DMS79 (cell line): Measurements from ENCODE around the gene TSC22D2.

ENCODE experiments used
- DNase-seq: peaks from one replicate; lab custom pipeline; 2025; lab: John Stamatoyannopoulos, UW

TSC22D2 gene

DNA sequence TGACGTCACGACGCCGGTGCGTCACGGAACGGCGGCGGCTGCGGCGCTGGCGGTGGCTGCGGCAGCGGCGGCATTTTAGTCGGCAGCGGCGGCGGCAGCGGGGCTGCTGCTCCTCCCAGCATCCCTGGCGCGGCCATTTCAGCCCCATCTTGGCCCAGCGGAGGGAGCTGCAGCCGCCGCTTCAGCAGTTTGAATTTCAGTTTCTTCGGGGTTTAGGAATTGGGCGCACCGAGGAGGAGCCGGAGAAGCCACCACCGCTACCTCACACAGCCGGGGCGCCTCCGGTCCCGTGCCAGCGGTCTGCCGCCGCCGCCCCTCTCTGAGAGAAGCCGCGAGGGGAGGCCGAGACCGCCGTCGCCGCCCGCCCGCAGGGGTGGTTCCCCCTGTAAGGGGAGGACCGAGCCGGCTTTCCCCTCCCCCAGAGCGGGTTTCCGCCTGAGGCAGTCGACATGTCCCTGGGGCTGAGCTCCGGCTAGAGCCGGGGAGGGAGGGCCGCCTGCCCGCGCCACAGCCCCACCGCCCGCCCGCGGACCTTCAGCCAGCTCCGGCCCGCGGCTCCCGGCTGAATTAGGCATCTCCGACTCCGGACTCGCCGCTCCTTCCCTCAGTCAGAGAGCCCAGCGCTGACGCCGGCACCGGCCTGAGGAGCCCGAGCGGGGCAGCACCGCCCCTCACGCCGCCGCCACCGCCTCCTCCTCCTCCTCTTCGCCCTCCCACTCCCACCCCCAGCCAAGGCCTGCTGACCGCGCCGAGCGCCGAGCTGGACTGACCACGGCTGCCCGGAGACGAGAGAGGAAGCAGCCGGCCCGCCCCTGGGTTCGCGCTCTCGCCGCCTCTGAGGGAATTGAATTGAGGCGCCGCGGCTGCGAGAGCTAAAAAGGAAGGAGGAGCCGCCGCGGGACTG is at the start of gene TSC22D2:
TSC22D2 (plus strand) TSS at position 78 of the 904 bp plus-strand sequence. CDS start 1,053 bp downstream, outside the sequence.
- peak; percentile 67 for DNase-seq

DNA sequence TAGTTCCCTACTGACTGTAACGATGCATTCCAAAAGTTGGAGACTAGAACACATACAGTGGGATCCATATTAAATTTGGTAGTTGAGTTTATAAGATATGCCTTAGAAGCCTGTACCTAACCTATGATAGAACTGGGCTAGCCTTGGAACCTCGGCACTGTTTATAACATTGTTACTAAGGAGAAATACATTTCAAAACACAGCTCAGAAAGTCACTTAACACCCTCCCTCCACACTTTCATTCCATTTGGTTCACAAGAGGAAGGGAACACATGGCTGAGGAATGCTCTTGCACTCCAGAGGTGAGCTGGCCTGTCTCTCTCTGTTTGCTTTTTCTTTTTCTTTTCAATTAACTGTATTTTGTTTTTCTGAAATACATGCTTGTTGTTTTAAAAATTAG is 48.7 kb upstream of the TSC22D2 start:
- no peak for DNase-seq

DNA sequence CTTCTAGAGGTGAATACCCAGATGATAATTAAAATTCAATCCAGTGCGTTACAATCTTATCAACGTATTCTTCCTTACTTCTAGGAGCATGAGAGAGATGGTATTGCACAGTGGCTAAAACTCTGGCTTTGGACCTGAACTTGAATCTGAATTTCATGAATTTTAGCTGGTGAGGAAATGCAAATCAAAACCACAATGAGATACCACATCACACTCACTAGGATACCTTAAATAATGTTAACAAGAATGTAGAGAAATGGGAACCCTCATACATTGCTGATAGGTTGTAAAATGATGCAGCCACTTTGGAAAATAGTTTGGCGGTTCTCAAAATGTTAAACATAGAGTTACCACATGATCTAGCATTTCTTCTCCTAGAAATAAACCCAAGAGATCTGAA is 47.1 kb upstream of the TSC22D2 start:
- no peak for DNase-seq

DNA sequence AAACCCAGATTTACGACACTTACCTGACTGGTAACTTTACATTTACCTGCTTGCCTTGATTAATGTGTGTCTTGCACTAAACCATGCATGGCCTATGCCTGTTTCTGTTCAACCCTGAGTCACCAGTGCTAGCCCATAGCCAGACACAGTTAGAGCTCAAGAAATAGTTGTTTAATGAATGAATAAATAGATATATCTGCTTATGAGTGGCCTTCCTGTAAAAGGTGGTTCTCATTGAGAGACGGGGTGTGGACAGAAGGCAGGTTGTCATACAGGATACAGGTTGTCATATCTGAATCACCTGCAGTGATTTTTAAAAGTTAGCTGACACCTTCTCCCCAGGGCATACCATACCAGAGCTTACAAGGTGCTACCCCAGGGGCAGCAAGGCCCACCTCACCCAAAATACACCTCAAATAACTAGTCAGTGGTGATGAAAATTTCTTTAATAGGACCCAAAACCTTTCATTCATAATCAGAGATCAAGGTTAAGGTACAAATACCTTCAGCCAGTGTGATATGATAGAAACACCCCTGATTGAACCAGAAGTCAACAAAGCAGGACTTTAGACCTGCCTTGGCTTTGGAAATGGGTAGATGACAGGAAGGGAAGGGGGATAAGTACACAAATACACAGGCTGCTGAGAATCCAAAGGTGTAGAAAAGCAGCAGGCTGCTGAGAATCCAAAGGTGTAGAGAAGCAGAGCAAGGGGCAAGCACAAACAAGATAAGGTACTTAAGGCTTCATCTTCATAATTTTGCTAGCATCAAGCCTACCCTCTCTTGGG is 45.4 kb upstream of the TSC22D2 start:
- DNase-seq: no peak

DNA sequence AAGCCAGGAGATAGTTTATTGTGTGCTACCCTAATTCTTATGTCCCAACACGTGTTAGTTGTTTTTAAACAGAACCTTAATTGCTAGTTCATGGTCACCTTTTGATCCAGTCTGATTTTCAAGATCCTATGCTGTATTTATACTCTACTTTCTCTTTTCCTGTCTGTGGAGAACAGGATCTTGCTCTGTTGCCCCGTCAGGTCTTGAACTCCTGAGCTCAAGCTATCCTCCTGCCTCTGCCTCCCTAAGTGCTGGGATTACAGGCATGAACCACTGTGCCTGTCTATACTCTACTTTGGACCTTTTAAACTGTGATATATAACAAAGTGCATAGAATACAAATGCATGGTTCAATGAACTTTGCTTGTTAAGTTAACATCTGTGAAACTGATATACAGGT is 44.7 kb upstream of the TSC22D2 start:
- DNase-seq: no peak

- peak; percentile 13 for DNase-seq
Observed at GRCh38 chr3:150365132-150365604, 42.9 kb upstream of the TSC22D2 start.

DNA sequence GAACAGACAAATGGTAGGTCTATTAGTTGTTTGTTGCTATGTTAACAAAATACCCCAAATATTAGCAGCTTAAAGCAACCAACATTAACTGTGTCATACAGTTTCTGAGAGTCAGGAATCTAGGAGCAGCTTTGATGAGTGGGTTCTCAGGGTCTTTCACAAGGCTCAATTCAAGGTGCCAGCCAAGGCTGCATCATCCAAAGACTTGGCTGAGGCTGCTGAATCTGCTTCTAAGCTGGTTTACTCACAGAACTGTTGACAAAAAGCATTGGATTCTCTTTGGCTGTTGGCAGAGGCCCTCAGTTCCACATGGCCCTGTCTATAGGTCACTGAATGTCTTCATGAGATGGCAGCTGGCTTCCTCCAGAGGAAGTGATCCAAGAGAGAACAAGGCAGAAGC is 40.3 kb upstream of the TSC22D2 start:
- no peak for DNase-seq

- no peak for DNase-seq
Observed at GRCh38 chr3:150370122-150370602, 37.9 kb upstream of the TSC22D2 start.

DNA sequence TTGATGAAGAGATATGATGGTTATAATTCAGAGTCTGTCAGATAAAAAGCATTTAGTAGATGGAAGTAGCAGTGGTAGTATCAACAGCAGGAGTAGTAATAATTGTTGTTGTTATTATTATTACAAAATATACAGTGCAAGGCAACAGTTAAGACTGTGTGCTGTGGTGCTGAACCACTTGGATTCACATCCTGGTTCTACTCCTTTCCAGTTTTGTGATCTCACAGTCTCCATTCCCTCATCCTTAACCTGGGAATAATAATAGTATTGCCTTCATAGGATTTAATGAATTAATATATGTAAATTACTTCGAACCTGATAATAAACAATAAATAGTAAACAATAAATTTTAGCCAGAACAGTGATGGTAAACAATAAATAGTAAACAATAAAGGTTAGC is 37.1 kb upstream of the TSC22D2 start:
- no peak for DNase-seq

DNA sequence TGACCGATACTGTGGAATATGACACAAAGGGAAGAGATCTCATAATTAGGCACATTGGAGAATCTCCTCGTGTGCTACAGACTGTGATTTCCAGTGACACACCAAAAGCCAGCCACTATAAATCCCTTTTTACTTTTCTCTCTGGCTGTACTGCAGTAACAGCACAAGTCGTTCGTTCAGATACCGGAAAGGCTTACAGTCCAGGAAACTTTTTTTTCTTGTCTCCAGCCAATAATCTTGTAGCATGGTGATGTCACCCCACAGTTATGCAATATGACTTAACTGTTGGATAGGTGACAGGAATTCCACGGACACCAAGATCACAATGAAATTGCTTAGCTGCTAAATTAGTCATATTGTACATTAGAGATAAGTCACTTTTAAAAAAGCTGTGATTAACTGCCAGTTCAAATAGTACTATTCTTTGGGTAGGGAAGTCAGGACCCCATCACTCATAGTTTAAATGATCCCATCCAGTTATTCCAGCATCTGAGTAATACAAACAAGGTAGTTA is 36.3 kb upstream of the TSC22D2 start:
- no peak for DNase-seq

- no peak for DNase-seq
Observed at GRCh38 chr3:150372320-150372719, 35.8 kb upstream of the TSC22D2 start.

DNA sequence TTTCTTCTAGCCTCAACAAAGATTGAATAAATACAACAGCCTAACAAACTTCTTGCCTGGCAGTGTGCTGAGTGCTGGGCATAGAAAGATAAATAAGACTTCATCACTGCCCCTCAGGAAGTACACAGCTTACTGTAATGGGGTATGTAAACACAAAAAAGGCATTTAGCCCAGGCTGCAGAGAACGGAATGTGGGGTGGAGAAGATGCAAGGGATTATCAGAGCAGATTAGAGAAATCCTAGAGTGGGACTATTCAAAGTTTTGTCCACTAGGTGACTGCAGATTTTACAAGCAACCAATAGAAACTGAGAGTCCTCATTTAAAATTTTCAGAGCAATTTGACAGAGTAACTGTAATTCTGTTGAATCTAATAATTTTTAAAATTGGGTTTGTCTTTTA is 35.4 kb upstream of the TSC22D2 start:
- no peak for DNase-seq

GRCh38 chr3:150373234-150373875 is 34.7 kb upstream of the TSC22D2 start:
- no peak for DNase-seq

- DNase-seq: no peak
Observed at GRCh38 chr3:150374975-150375374, 33.1 kb upstream of the TSC22D2 start.

- no peak for DNase-seq
Observed at GRCh38 chr3:150376001-150376848, 31.9 kb upstream of the TSC22D2 start.

- DNase-seq: no peak
Observed at GRCh38 chr3:150377601-150378300, 30.3 kb upstream of the TSC22D2 start.

GRCh38 chr3:150378301-150378748 is 29.8 kb upstream of the TSC22D2 start:
- no peak for DNase-seq

DNA sequence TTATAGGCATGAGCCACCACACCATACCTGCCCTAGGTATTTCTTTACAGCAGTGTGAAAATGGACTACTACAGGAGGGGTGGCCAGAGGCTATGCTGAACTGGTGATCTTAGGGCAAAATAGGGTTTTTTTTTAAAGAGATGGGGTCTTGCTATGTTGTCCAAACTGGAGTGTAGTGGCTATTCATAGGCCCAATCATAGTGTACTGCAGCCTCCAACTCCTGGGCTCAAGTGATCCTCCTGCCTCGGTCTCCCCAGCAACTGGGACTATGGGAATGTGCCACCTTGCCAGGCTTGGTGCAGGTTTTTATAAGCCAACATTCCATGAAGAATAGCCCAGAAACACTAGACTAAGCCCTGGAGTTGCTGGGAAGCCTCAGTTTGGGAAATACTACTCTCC is 28.6 kb upstream of the TSC22D2 start:
- DNase-seq: no peak

GRCh38 chr3:150384296-150385212 is 23.5 kb upstream of the TSC22D2 start:
- no peak for DNase-seq
